Heart left ventricle (tissue), 16 donors: ENCODE data around the gene SMG9. TPM values are rescaled to one million over a fixed set of nuclear protein-coding genes. Genes with fewer than 3 reads are reported as not detected.

Experiments
- ATAC-seq, 4 donors: fragments of 200-7000 bp; cut with Tn5 transposase; one replicate each; pipeline ENCODE4 v1.9.1; 2020 to 2022; ENCODE audit warnings: moderate library complexity in 4 of 4, mild to moderate bottlenecking in 3 of 4, moderate number of reproducible peaks in 1 of 4
- DNase-seq, 5 donors: peaks; one replicate each; pipeline ENCODE4 v3.0.0-alpha.2; 2020
- H3K27ac ChIP-seq, 12 donors: fragments of 200-600 bp; sonication (generic) in 4 of 12; one replicate each; pipeline versions ENCODE4 v1.5.0 to v1.8.0; 2016 to 2022; ENCODE audit warnings: mild to moderate bottlenecking in 2 of 12
- H3K27me3 ChIP-seq, 9 donors: fragments of 200-600 bp; sonication (generic) in 2 of 9; one replicate each; pipeline versions ENCODE4 v1.5.1 to v1.8.0; 2016 to 2022; ENCODE audit warnings: mild to moderate bottlenecking in 3 of 9
- H3K36me3 ChIP-seq, 9 donors: fragments of 200-600 bp; sonication (generic) in 2 of 9; one replicate each; pipeline versions ENCODE4 v1.5.0 to v1.8.0; 2018 to 2022; ENCODE audit warnings: mild to moderate bottlenecking in 2 of 9
- H3K4me1 ChIP-seq, 12 donors: fragments of 200-600 bp; sonication (generic) in 4 of 12; one replicate each; pipeline versions ENCODE4 v1.5.0 to v1.8.0; 2016 to 2022; ENCODE audit warnings: mild to moderate bottlenecking in 3 of 12
- H3K4me3 ChIP-seq, 12 donors: fragments of 200-600 bp; sonication (generic) in 4 of 12; one replicate each; pipeline versions ENCODE4 v1.5.0 to v1.8.0; 2017 to 2022; ENCODE audit warnings: mild to moderate bottlenecking in 9 of 12, moderate library complexity in 4 of 12
- H3K9me3 ChIP-seq, 12 donors: fragments of 200-600 bp; sonication (generic) in 4 of 12; one replicate each; pipeline versions ENCODE4 v1.5.0 to v1.8.0; 2016 to 2022; ENCODE audit warnings: mild to moderate bottlenecking in 1 of 12
- CTCF ChIP-seq, 12 donors: fragments of 200-600 bp; sonication (generic) in 4 of 12; IDR thresholded peaks; one replicate each; pipeline versions ENCODE4 v1.5.0 to v1.8.0; 2018 to 2022; ENCODE audit warnings: antibody characterized with exemption in 12 of 12, mild to moderate bottlenecking in 5 of 12
- POLR2A ChIP-seq, 2 donors: fragments of 450-650 bp; IDR thresholded peaks; one replicate each; pipeline ENCODE4 v1.6.1; 2017; ENCODE audit warnings: antibody characterized with exemption in 2 of 2, mild to moderate bottlenecking in 2 of 2, moderate library complexity in 2 of 2
- WGBS, 4 donors: extraction: QIAGEN DNeasy Blood & Tissue Kit in 2 of 4; methylation state at CpG; one replicate each; pipeline versions ENCODE4 v1.1.5 to v1.1.7; 2013 to 2018; 5-methylcytosine and 5-hydroxymethylcytosine counted together
- intact Hi-C, 10 donors: fragments of 100-400 bp; cut with DNase I; formaldehyde crosslinking; loops; one replicate each; pipeline versions ENCODE4 v1.11.1 to v1.14.2; 2022
- polyA plus RNA-seq, 2 donors: library from polyadenylated mRNA; stranded (reverse); fragments of 200-250 nt; gene quantifications; one replicate each; pipeline ENCODE4 v1.2.3, GENCODE V29; 2013
- total RNA-seq, 9 donors: library from RNA; depleted of rRNA in 2 of 9; stranded (reverse); fragments of >200 nt in 2 of 9; fragmentation: NEBNext Ultra II Directional in 3 of 9; extraction: Animal tissue kit (Norgen Biotek cat#: 25700) in 3 of 9; gene quantifications; one replicate each; pipeline versions ENCODE4 v1.1.0 to v1.2.4, GENCODE V29; 2016 to 2023
- donor health status: ischemic (EF 13 %, LVEDD 7.1; RV severe dilation, severe dysfunction).
- donor health status: healthy with polysubstance abuse.
- donor health status: DM: no; HTN: yes; CAD: no.
- donor health status: DM: no; HTN: no; CAD: no.
- donor health status: ischemic (EF 25% LVEDD 6.9; RV normal size, moderate dysfunction).
- donor health status: ischemic (EF 25% LVEDD 5.7; RV mildly dilated, moderate dysfunction).
- donor health status: healthy.
- donor health status: DM: yes; HTN: yes; CAD: no.
- donor health status: ischemic (EF 35%, LVEDD 5.7; RV mildly dilated, moderate dysfunction).
- donor health status: nonischemic (EF 11% LVEDD 7.7; RV severe dilation, severe dysfunction).
- donor health status: DM: yes; HTN: yes; CAD: no.
- donor health status: PGD.
- donor health status: ischemic (EF 29% LVEDD 5.4; RV normal size, mild dysfunction).
- donor health status: nonischemic (EF 23%, LVEDD 6.1; RV moderate dilation, normal function).

The SMG9 gene
- total and polyA plus RNA-seq, 11 donors = 5.8 to 27.7 (median 14.9) TPM

GRCh38 chr19:43797556-43797955 is 42.8 kb upstream of the SMG9 start:
- ATAC-seq (no peak), DNase-seq (no peak)
- intact Hi-C loops = no loop called here
- Histone ChIP-seq H3K4me1 (peaks cover 0 to 15% (median 6%) of the 10 kb centered on the region in 12 donors), H3K27ac (no peak overlapping the region), H3K27me3 (peaks cover 0 to 68% (median 14%) of the 10 kb centered on the region in 9 donors), H3K36me3 (no peaks in the 10 kb centered on the region), H3K4me3 (no peak overlapping the region), H3K9me3 (peaks cover 0 to 7% (median 0%) of the 10 kb centered on the region in 12 donors)
- 77 to 85% (median 85%) methylated on average over 6 to 7 of the region's 7 CpGs for WGBS, 4 donors
- TF ChIP-seq POLR2A (IDR thresholded peaks at IDR 0.05) = no peak
- TF ChIP-seq CTCF (IDR thresholded peaks at IDR 0.05) = no peak

- no peak overlapping the region for H3K27ac ChIP-seq
- no peaks in the 10 kb centered on the region for H3K36me3 ChIP-seq
- intact Hi-C loops = no loop called here
- 39 to 67% (median 58%) methylated on average over 3 to 6 of the region's 6 CpGs for WGBS, 4 donors
- DNase-seq = no peak
- no peak overlapping the region for H3K4me3 ChIP-seq
- peaks cover 0 to 68% (median 14%) of the 10 kb centered on the region in 9 donors for H3K27me3 ChIP-seq
- H3K9me3 ChIP-seq = peaks cover 0 to 7% (median 0%) of the 10 kb centered on the region in 12 donors
- TF ChIP-seq POLR2A (IDR thresholded peaks at IDR 0.05) (no peak), CTCF (IDR thresholded peaks at IDR 0.05) (no peak)
- H3K4me1 ChIP-seq = peaks cover 0 to 15% (median 6%) of the 10 kb centered on the region in 12 donors
- ATAC-seq = no peak
Measured at GRCh38 chr19:43797118-43797517, 42.4 kb upstream of the SMG9 start.

GRCh38 chr19:43790587-43790986 is 35.8 kb upstream of the SMG9 start:
- no peak for TF ChIP-seq CTCF (IDR thresholded peaks at IDR 0.05)
- TF ChIP-seq POLR2A (IDR thresholded peaks at IDR 0.05) = no peak
- no peaks in the 10 kb centered on the region for H3K36me3 ChIP-seq
- 28 to 43% (median 35%) methylated on average over 3 of the region's 3 CpGs for WGBS, 4 donors
- DNase-seq = no peak
- ATAC-seq = no peak
- no peaks in the 10 kb centered on the region for H3K4me1 ChIP-seq
- H3K27me3 ChIP-seq = peaks cover 0 to 26% (median 4%) of the 10 kb centered on the region in 9 donors
- H3K4me3 ChIP-seq = no peak overlapping the region
- no peak overlapping the region for H3K27ac ChIP-seq
- intact Hi-C loops = no loop called here
- H3K9me3 ChIP-seq = peaks cover 0 to 2% (median 0%) of the 10 kb centered on the region in 12 donors

- WGBS, 4 donors = 7 to 9% (median 8%) methylated on average over 3 of the region's 3 CpGs
- Histone ChIP-seq H3K4me1 (peaks cover 0 to 12% (median 2%) of the 10 kb centered on the region in 12 donors), H3K4me3 (no peak overlapping the region), H3K27me3 (peaks cover 0 to 13% (median 0%) of the 10 kb centered on the region in 9 donors), H3K27ac (no peak overlapping the region), H3K36me3 (no peaks in the 10 kb centered on the region), H3K9me3 (no peaks in the 10 kb centered on the region)
- DNase-seq (no peak), ATAC-seq (no peak)
- intact Hi-C loops = loop anchor here in 4 of 10 donors (10.0 kb wide), 4 partner anchors 114 to 344 kb away; partner anchors contain the start of genes PLAUR (in 1 of the 4) and ZNF575 (in 1 of the 4)
- TF ChIP-seq POLR2A (IDR thresholded peaks at IDR 0.05) (no peak), CTCF (IDR thresholded peaks at IDR 0.05) (no peak)
Measured at GRCh38 chr19:43789029-43789428, 34.3 kb upstream of the SMG9 start.
